ENCODE data around the gene IGSF22.
A peak's percentile ranks its signal among the peaks of the same experiment; 100 is the strongest.
"Not testable (repeated sequence)": the region's sequence is repeated elsewhere in the genome, so short reads cannot be mapped to it uniquely, and the experiment has no call there.

Gene IGSF22

GRCh38 chr11:18699269-18699596 lies 26.8 kb downstream of the IGSF22 start:
- peak overlapping the region; percentile 63 for H3K4me3 ChIP-seq (ENCODE audit: low read depth, low read length)
- no peak for TF ChIP-seq CTCF (IDR thresholded peaks at IDR 0.05; ENCODE audit: low read depth, low read length)

- H3K4me3 ChIP-seq (ENCODE audit: low read depth, low read length) = peak within 1 kb of the TSS; percentile 63
- no peak for TF ChIP-seq CTCF (IDR thresholded peaks at IDR 0.05; ENCODE audit: low read depth, low read length)
Observed at GRCh38 chr11:18698341-18699268, 27.4 kb downstream of the IGSF22 start, which contains the start of gene TMEM86A. Gene TMEM86A (plus strand): TSS chr11:18698779. CDS start chr11:18698887, 108 bp downstream.

DNA sequence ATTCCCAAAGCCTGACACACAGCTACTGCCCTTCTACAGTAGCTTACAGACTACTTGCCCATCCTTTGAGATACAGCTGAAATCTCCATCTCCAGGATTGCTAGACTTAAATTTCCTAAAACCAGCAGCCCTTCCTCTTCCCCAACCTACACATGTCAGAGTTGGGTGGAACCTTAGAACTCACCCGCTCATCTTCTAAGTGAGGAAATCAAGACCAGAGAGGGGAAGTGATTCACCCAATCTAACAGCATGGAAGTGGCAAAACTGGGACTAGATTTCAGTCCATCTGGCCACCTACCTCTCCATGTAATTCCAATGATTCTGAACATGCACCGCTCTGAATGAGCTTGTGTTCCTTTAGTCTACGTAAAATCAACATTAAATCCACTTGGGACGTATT lies 28.4 kb downstream of the IGSF22 start:
- no peak overlapping the region for H3K4me3 ChIP-seq (ENCODE audit: low read depth, low read length)
- TF ChIP-seq CTCF (IDR thresholded peaks at IDR 0.05; ENCODE audit: low read depth, low read length) = no peak

DNA sequence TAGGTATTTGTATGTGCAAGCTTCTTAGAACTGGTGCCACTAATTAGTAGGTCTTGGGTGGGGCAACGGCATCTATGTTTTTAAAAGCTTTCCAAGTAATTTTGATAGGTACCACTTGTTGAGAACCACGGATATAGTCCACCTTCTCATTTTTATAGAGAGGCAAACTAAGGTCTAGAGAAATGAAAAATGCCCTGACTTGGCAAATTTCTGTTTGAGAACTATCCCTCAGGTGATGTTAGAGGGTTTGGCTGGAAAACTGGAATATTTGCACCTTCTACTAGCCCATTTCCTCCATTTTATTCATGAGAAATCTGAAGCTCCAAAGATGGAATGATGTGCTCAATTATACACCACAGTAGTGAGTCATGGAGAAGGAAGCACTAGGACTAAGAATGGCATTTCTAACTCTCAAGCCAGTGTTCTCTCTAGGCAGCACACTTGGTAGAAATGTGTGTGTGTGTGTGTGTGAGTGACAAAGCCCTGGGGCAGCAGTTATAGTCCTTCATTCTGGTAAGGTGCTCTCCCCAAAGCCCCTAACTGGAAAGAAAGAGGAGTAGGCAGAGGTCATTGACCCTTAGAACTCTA lies 29.3 kb downstream of the IGSF22 start:
- TF ChIP-seq CTCF (IDR thresholded peaks at IDR 0.05; ENCODE audit: low read depth, low read length) = no peak
- H3K4me3 ChIP-seq (ENCODE audit: low read depth, low read length) = no peak overlapping the region

DNA sequence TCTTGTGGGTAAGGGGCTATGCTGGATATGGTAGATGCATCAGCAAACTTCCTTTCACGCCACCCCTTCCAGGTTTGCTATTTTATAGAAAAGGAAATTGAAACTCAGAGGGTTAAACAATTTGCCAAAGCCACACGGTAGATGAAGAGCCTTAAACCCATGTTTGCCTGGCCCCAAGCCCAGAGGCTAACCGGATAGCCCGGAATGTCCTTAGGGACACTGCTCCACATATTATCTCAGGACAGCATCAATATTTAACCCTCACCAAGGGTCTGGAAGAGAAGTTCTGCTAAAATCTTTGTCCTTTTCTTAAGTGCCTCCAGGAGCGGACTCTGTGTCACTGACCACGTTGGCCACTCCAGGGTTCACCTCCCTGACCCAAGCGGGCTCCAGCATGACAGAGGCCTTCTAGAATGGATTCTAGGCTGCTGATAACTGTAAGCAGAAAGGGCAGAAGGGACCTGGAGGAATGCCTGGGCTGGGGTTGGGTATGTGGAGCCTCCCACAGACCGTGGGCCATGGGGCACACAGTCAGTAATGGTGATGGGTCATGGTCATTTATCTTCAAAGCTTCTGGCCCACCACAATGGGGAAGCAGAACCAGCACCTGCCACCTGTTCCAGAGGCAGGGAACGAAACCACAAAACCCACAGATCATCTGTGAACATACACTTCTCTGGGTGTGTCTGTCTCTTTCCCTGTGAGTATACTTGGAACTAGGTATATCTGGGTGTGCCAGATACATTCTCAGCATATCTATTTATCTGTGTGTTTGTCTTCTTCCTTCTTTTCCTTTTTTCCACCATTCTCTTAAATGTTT lies 32.8 kb downstream of the IGSF22 start:
- TF ChIP-seq CTCF (IDR thresholded peaks at IDR 0.05; ENCODE audit: low read depth, low read length) = no peak
- no peak overlapping the region for H3K4me3 ChIP-seq (ENCODE audit: low read depth, low read length)

DNA sequence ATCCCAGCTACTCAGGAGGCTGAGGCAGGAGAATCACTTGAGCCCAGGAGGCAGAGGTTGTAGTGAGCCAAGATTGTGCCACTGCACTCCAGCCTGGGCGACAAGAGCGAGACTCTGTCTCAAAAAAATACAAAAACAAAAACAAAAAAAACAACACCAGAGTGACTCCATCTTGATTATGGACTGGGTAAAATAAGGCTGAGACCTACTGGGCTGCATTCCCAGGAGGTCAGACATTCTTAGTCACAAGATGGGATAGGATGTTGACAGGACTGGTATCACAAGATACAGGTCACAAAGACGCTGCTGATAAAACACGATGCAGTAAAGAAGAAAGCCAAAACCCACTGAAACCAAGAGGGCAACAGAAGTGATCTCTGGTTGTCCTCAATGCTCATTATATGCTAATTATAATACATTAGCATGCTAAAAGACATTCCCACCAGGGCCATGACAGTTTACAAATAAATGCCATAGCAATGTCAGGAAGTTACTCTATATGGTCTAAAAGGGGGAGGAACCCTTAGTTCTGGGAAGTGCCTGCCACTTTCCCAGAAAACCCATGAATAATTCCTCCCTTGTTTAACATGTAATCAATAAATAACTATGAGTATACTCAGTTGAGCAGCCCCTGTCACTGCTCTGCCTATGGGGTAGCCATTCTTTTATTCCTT lies 34.4 kb downstream of the IGSF22 start:
- H3K4me3 ChIP-seq (ENCODE audit: low read depth, low read length) = not testable (repeated sequence)

GRCh38 chr11:18684267-18684666 lies 41.7 kb downstream of the IGSF22 start:
- TF ChIP-seq CTCF (IDR thresholded peaks at IDR 0.05; ENCODE audit: low read depth, low read length) = no peak
- H3K4me3 ChIP-seq (ENCODE audit: low read depth, low read length) = no peak overlapping the region

All from WI38 (cell line).